OCI-LY3 (cell line): ENCODE results near the gene FRS3.

Experiments used
- H2AFZ ChIP-seq: fragments of 200-600, 300-600 bp; shearing (Covaris generic); 2 replicates; pipeline ENCODE4 v1.6.0; 2014; ENCODE audit warnings: antibody characterized with exemption, low read depth, low read length
- H3K27ac ChIP-seq: fragments of 200-600, 300-600 bp; sonication (generic); 2 replicates; pipeline ENCODE4 v1.5.1; 2014; ENCODE audit warnings: mild to moderate bottlenecking, low read length, moderate library complexity, mixed read lengths
- H3K27me3 ChIP-seq: fragments of 200-600, 300-600 bp; sonication (generic); 2 replicates; pipeline ENCODE4 v1.6.1; 2014; ENCODE audit warnings: low read depth, low read length, mixed read lengths
- H3K36me3 ChIP-seq: fragments of 200-600, 300-600 bp; sonication (generic); replicated peaks from 2 replicates; pipeline ENCODE3; 2014; ENCODE audit warnings: low read depth, low read length, mixed read lengths
- H3K4me1 ChIP-seq: fragments of 300-600, 200-600 bp; sonication (generic); 2 replicates; pipeline ENCODE4 v1.6.1; 2014; ENCODE audit warnings: low read length, mixed read lengths
- H3K4me2 ChIP-seq: fragments of 200-600, 300-600 bp; sonication (generic); 2 replicates; pipeline ENCODE4 v1.6.1; 2014; ENCODE audit warnings: low read length, mixed read lengths
- H3K4me3 ChIP-seq: fragments of 300-600, 200-600 bp; sonication (generic); 2 replicates; pipeline ENCODE4 v1.5.1; 2014; ENCODE audit warnings: antibody characterized with exemption, mild to moderate bottlenecking, low read length, moderate library complexity
- H3K79me2 ChIP-seq: fragments of 300-600, 200-600 bp; shearing (Covaris generic); 2 replicates; pipeline ENCODE4 v1.6.1; 2014; ENCODE audit warnings: mild to moderate bottlenecking, low read length, mixed read lengths
- H3K9ac ChIP-seq: fragments of 300-600, 200-600 bp; shearing (Covaris generic); 2 replicates; pipeline ENCODE4 v1.6.0; 2014; ENCODE audit warnings: mild to moderate bottlenecking, low read length, moderate library complexity
- H3K9me3 ChIP-seq: fragments of 200-600, 300-600 bp; shearing (Covaris generic); 2 replicates; pipeline ENCODE4 v1.6.1; 2014; ENCODE audit warnings: low read length, mixed read lengths; ENCODE audit not compliant: insufficient read depth
- H4K20me1 ChIP-seq: fragments of 200-600, 300-600 bp; sonication (generic); 2 replicates; pipeline ENCODE4 v1.6.1; 2016; ENCODE audit warnings: low read length, mixed read lengths; ENCODE audit not compliant: insufficient read depth
- EZH2phosphoT487 ChIP-seq: fragments of 200-600 bp; shearing (Covaris generic); IDR thresholded peaks from 2 replicates; pipeline ENCODE4 v1.6.1; 2018; ENCODE audit warnings: antibody characterized with exemption, mixed run types, low read depth
- TF ChIP-seq, protein P1 (sequence below): fragments of 200-600, 300-600 bp; sonication (generic); IDR thresholded peaks from 2 replicates; pipeline ENCODE4 v1.5.1; 2014; ENCODE audit warnings: antibody characterized with exemption, low read length, low read depth

Gene FRS3

DNA sequence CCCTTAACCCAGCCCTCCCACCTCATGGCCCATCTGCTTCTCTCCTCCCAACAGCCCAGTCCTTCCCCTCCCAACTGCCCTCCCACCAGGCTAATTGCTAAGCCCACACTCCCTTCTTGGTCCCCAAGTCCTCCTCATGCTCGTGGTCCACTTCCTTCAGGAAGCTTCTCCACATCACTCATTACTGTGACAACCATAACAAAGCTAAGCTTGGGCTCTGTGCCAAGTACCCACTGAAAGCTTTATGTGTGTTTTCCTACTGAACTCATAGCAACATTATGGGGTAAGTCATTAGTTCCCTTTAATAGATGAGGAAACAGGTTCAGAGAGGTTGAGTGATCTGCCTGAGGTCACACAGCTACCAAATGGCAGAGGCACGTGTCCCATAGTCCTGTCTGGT is 16.2 kb downstream of the FRS3 start:
- Histone ChIP-seq H4K20me1 (no peaks in the 10 kb centered on the region), H3K9me3 (no peaks in the 10 kb centered on the region), H3K9ac (no peak overlapping the region), H3K4me2 (no peak overlapping the region), H3K4me1 (peaks cover 8% of the 10 kb centered on the region), H3K36me3 (no peaks in the 10 kb centered on the region), H3K27me3 (no peaks in the 10 kb centered on the region), H3K4me3 (no peak overlapping the region), H3K79me2 (no peaks in the 10 kb centered on the region), H2AFZ (no peak overlapping the region), H3K27ac (no peak overlapping the region)
- no peak for TF ChIP-seq EZH2phosphoT487
- TF ChIP-seq, protein P1, sequence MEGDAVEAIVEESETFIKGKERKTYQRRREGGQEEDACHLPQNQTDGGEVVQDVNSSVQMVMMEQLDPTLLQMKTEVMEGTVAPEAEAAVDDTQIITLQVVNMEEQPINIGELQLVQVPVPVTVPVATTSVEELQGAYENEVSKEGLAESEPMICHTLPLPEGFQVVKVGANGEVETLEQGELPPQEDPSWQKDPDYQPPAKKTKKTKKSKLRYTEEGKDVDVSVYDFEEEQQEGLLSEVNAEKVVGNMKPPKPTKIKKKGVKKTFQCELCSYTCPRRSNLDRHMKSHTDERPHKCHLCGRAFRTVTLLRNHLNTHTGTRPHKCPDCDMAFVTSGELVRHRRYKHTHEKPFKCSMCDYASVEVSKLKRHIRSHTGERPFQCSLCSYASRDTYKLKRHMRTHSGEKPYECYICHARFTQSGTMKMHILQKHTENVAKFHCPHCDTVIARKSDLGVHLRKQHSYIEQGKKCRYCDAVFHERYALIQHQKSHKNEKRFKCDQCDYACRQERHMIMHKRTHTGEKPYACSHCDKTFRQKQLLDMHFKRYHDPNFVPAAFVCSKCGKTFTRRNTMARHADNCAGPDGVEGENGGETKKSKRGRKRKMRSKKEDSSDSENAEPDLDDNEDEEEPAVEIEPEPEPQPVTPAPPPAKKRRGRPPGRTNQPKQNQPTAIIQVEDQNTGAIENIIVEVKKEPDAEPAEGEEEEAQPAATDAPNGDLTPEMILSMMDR, result no peak

DNA sequence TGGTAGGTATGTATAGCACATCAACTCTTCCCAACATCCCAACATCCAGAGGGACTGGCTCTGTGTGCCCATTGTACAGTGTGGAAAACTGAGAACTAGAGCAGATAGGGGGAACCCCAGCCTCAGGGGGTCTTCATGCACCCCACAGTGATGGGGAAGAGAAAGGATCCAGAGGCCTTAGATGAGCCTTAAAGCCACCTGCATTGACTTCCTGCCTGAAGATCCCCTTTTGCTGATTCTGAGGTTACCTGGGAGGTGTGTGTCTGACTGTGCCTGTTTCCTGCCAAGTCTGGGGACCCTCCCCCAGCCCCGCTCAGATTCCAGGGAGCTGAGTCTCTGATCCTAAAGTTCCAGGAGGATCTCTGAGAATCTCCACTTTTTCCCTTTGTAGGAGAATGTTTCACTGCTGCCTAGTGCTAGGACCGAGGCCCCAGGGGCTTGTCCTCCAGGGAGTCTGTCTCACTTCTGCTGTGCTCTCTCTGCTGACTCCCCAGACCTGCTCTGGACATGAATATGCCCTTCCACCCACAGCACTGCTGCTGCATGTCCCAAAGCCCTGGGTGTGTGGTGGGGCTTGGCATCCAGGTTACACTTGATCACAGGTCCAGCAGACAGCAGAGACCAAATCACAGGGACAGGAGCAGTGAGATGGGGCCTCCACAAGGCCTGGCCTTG is 19.7 kb downstream of the FRS3 start:
- H2AFZ ChIP-seq, result no peak overlapping the region
- H3K79me2 ChIP-seq, result no peaks in the 10 kb centered on the region
- H4K20me1 ChIP-seq, result no peaks in the 10 kb centered on the region
- no peak overlapping the region for H3K4me2 ChIP-seq
- TF ChIP-seq EZH2phosphoT487, result no peak
- TF ChIP-seq, protein P1, result no peak
- no peaks in the 10 kb centered on the region for H3K27me3 ChIP-seq
- no peak overlapping the region for H3K4me3 ChIP-seq
- H3K4me1 ChIP-seq, result peaks cover 8% of the 10 kb centered on the region
- no peak overlapping the region for H3K27ac ChIP-seq
- H3K9me3 ChIP-seq, result no peaks in the 10 kb centered on the region
- H3K9ac ChIP-seq, result no peak overlapping the region
- no peaks in the 10 kb centered on the region for H3K36me3 ChIP-seq

DNA sequence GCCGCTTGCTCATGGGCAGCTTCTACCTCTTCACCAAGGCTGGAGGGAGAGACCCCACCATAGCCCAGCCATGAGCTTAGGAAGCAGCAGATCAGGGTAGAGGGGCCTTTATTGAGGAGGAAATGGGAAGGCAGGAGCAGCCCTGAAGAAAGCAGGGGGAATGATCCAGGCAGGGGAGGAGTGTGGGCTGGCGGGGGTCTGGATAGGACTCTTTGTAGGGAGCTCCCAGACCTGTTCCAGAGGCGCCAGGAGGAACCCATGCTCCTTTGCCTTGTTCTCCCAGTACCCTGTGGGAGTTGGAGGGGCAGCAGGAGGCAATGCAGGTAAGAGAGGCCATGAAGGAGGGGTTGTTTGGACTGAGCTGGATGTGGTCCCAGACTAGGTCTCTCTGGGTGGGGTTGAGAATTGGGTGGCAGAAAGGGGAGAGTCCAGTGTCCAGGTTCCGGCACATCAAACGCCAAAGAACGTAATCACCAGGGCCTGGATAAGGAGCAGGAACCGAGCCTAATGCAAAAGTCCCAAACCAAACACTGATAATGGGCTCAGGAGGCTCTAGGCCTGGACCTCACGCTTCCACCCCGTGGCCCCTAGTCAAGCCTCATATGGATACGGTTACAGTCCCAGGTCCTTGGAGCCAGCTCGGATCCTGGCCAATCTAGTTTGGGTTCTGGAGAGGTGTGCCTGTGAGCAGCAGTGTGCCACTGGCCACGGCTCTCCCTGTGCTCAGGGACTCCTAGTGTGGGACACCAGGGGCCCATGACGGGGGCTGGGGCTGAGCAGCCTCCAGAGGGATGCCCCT is 20.4 kb downstream of the FRS3 start:
- H2AFZ ChIP-seq, result no peak overlapping the region
- no peak for TF ChIP-seq EZH2phosphoT487
- TF ChIP-seq, protein P1, result no peak
- no peaks in the 10 kb centered on the region for H3K79me2 ChIP-seq
- H3K27ac ChIP-seq, result no peak overlapping the region
- no peaks in the 10 kb centered on the region for H3K36me3 ChIP-seq
- H4K20me1 ChIP-seq, result no peaks in the 10 kb centered on the region
- no peak overlapping the region for H3K4me3 ChIP-seq
- H3K4me1 ChIP-seq, result peaks cover 8% of the 10 kb centered on the region
- H3K9ac ChIP-seq, result no peak overlapping the region
- no peaks in the 10 kb centered on the region for H3K9me3 ChIP-seq
- peaks cover 3% of the 10 kb centered on the region; the same call in 1 of the 2 replicates for H3K27me3 ChIP-seq
- no peak overlapping the region for H3K4me2 ChIP-seq

DNA sequence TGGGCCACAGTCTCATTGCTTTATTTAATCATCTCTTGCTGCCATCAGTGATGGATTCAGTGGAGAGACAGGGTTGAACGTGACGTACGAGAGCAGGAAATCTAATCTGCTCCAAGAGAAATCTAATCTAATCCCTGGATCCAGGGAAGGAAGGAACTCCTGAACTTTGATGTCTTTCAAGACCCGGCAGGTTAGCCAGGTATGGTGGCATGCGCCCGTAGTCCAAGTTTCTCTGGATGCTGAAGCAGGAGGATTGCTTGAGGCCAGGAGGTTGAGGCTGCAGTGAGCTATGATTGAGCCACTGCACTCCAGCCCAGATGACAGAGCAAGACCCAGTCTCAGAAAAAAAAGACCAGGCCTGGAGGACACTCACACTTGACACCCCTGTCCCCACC is 21.1 kb downstream of the FRS3 start:
- Histone ChIP-seq H3K27me3 (peaks cover 9% of the 10 kb centered on the region), H2AFZ (no peak overlapping the region), H3K9me3 (no peaks in the 10 kb centered on the region), H3K9ac (no peak overlapping the region), H3K36me3 (no peaks in the 10 kb centered on the region), H3K4me1 (peaks cover 8% of the 10 kb centered on the region), H4K20me1 (no peaks in the 10 kb centered on the region), H3K4me3 (no peak overlapping the region), H3K79me2 (no peaks in the 10 kb centered on the region), H3K27ac (no peak overlapping the region), H3K4me2 (no peak overlapping the region)
- no peak for TF ChIP-seq EZH2phosphoT487
- TF ChIP-seq, protein P1, result no peak
